ENCODE results near the gene ARSI.
"Not testable (repeated sequence)": the region's sequence is repeated elsewhere in the genome, so short reads cannot be mapped to it uniquely, and the experiment has no call there.

Gene ARSI

GRCh38 chr5:150263375-150263775, 39.3 kb downstream of the ARSI start:
- no peak for DNase-seq

GRCh38 chr5:150262502-150262901, 40.2 kb downstream of the ARSI start:
- DNase-seq, result no peak

GRCh38 chr5:150261231-150261630, 41.5 kb downstream of the ARSI start:
- no peak for DNase-seq

- DNase-seq, result no peak
These were observed 44.6 kb downstream of the ARSI start for GRCh38 chr5:150258130-150258529.

GRCh38 chr5:150257424-150257823, 45.3 kb downstream of the ARSI start:
- DNase-seq, result no peak

- no peak for DNase-seq
These were observed 46.2 kb downstream of the ARSI start for GRCh38 chr5:150256410-150257064.

- DNase-seq, result no peak
These were observed 46.9 kb downstream of the ARSI start for GRCh38 chr5:150255659-150256409.

GRCh38 chr5:150254774-150255173, 47.9 kb downstream of the ARSI start:
- DNase-seq, result no peak

- DNase-seq, result no peak
These were observed 48.3 kb downstream of the ARSI start for GRCh38 chr5:150254363-150254762.

- no peak for DNase-seq
These were observed 49.1 kb downstream of the ARSI start for GRCh38 chr5:150253416-150254208.

- DNase-seq, result no peak
These were observed 50.2 kb downstream of the ARSI start for GRCh38 chr5:150252489-150252888.

- DNase-seq, result no peak
These were observed 51.2 kb downstream of the ARSI start for GRCh38 chr5:150251504-150251903.

GRCh38 chr5:150249744-150250143, 53.0 kb downstream of the ARSI start:
- no peak for DNase-seq

GRCh38 chr5:150248946-150249345, 53.8 kb downstream of the ARSI start:
- no peak for DNase-seq

GRCh38 chr5:150248493-150248892, 54.2 kb downstream of the ARSI start:
- not testable (repeated sequence) for DNase-seq

GRCh38 chr5:150247726-150248125, 55.0 kb downstream of the ARSI start:
- no peak for DNase-seq

- DNase-seq, result no peak
These were observed 55.9 kb downstream of the ARSI start for GRCh38 chr5:150246835-150247234.

- DNase-seq, result no peak
These were observed 56.3 kb downstream of the ARSI start for GRCh38 chr5:150246429-150246828.

All from stimulated activated CD8-positive, alpha-beta memory T cell treated with anti-CD3 and anti-CD28 coated beads, Interleukin-4, amount 100 ng/mL, for 48 hours (primary cell).